DND-41 (cell line): ENCODE measurements around the gene THBS3.
A peak's percentile ranks its signal among the peaks of the same experiment; 100 is the strongest.

ENCODE experiments used
- ATAC-seq: fragments of 200-7000 bp; cut with Tn5 transposase; 3 replicates; pipeline ENCODE4 v1.9.1; 2021; ENCODE audit warnings: low read depth; ENCODE audit not compliant: insufficient read depth
- DNase-seq: peaks from one replicate; pipeline ENCODE4 v3.0.0-alpha.2; 2020
- H2AFZ ChIP-seq: 2 replicates; pipeline ENCODE4 v1.6.0; 2012; ENCODE audit warnings: low read depth, low read length
- H3K27ac ChIP-seq: 2 replicates; pipeline ENCODE4 v1.5.1; 2012; ENCODE audit warnings: low read length, inconsistent platforms
- H3K27me3 ChIP-seq: fragments of 200-600 bp; sonication (generic); 2 replicates; pipeline ENCODE4 v1.6.0; 2012; ENCODE audit warnings: low read length, mild to moderate bottlenecking, inconsistent platforms; ENCODE audit not compliant: insufficient read depth, poor library complexity
- H3K36me3 ChIP-seq: 2 replicates; pipeline ENCODE4 v1.5.1; 2012; ENCODE audit warnings: low read length, inconsistent platforms; ENCODE audit not compliant: insufficient read depth
- H3K4me1 ChIP-seq: 2 replicates; pipeline ENCODE4 v1.5.1; 2012; ENCODE audit warnings: mild to moderate bottlenecking, low read length; ENCODE audit not compliant: insufficient read depth
- H3K4me2 ChIP-seq: 2 replicates; pipeline ENCODE4 v1.6.0; 2012; ENCODE audit warnings: mild to moderate bottlenecking, moderate library complexity, low read length, inconsistent platforms; ENCODE audit not compliant: insufficient read depth
- H3K4me3 ChIP-seq, 2 experiments: fragments of 200-600 bp in 1 of 2; shearing (Covaris generic) in 1 of 2; 2 replicates each; pipeline ENCODE4 v1.5.1; 2012 to 2016; ENCODE audit warnings: inconsistent platforms in 2 of 2, low read length in 2 of 2, mild to moderate bottlenecking in 2 of 2, low read depth in 1 of 2, moderate library complexity in 1 of 2
- H3K79me2 ChIP-seq: 2 replicates; pipeline ENCODE4 v1.6.0; 2012; ENCODE audit warnings: low read length, inconsistent platforms; ENCODE audit not compliant: insufficient read depth
- H3K9ac ChIP-seq: 2 replicates; pipeline ENCODE4 v1.6.0; 2012; ENCODE audit warnings: low read depth, mild to moderate bottlenecking, inconsistent platforms, low read length, moderate library complexity
- H3K9me3 ChIP-seq: 2 replicates; pipeline ENCODE4 v1.5.1; 2012; ENCODE audit warnings: low read length, moderate library complexity, mild to moderate bottlenecking, inconsistent platforms; ENCODE audit not compliant: insufficient read depth, severe bottlenecking
- H4K20me1 ChIP-seq: 2 replicates; pipeline ENCODE4 v1.6.0; 2012; ENCODE audit warnings: low read length; ENCODE audit not compliant: insufficient read depth
- CTCF ChIP-seq: IDR thresholded peaks from 2 replicates; pipeline ENCODE4 v1.5.1; 2012; ENCODE audit warnings: borderline replicate concordance, low read length, moderate library complexity, mild to moderate bottlenecking; ENCODE audit not compliant: poor library complexity, severe bottlenecking; ENCODE audit errors: extremely low read depth
- EZH2 ChIP-seq: IDR thresholded peaks from 3 replicates; pipeline ENCODE4 v1.6.1; 2012; ENCODE audit warnings: borderline replicate concordance, low read depth, mild to moderate bottlenecking, moderate library complexity, low read length, inconsistent platforms; ENCODE audit not compliant: severe bottlenecking

THBS3 gene

GRCh38 chr1:155206891-155207805, 549 bp downstream of the THBS3 start:
- peaks cover 33% of the 10 kb centered on the region for H3K4me1 ChIP-seq
- no peaks in the 10 kb centered on the region for H4K20me1 ChIP-seq
- peaks cover 17% of the 10 kb centered on the region for H3K79me2 ChIP-seq
- H2AFZ ChIP-seq: peak overlapping the region; percentile 51
- DNase-seq (peak; percentile 88), ATAC-seq (peak; percentile 63)
- TF ChIP-seq CTCF (peak; percentile 89), EZH2 (no peak)
- peaks cover 7% of the 10 kb centered on the region for H3K36me3 ChIP-seq
- H3K9me3 ChIP-seq: no peaks in the 10 kb centered on the region
- H3K27me3 ChIP-seq: no peaks in the 10 kb centered on the region
- peak overlapping the region; percentile 51 for H3K4me2 ChIP-seq
- H3K27ac ChIP-seq: peak overlapping the region; percentile 38; the same call in 1 of the 2 replicates
- no peak overlapping the region; a peak in 1 of 4 replicates for H3K4me3 ChIP-seq
- peak overlapping the region; percentile 14; the same call in 1 of the 2 replicates for H3K9ac ChIP-seq

- no peak overlapping the region for H3K4me2 ChIP-seq
Measured at GRCh38 chr1:155205969-155206593, 1.6 kb downstream of the THBS3 start.

GRCh38 chr1:155205035-155205434, 2.7 kb downstream of the THBS3 start:
- no peak overlapping the region for H3K27ac ChIP-seq

More at GRCh38 chr1:155205969-155206593, 1.6 kb downstream of the THBS3 start:
- H3K9me3 ChIP-seq: no peaks in the 10 kb centered on the region
- ATAC-seq (no peak), DNase-seq (no peak)
- H3K9ac ChIP-seq: no peak overlapping the region
- H3K36me3 ChIP-seq: peaks cover 3% of the 10 kb centered on the region
- TF ChIP-seq CTCF (no peak), EZH2 (no peak)
- H3K79me2 ChIP-seq: peaks cover 17% of the 10 kb centered on the region
- H2AFZ ChIP-seq: no peak overlapping the region
- H3K4me3 ChIP-seq: no peak overlapping the region
- H3K27me3 ChIP-seq: no peaks in the 10 kb centered on the region
- no peak overlapping the region for H3K27ac ChIP-seq
- H3K4me1 ChIP-seq: peaks cover 33% of the 10 kb centered on the region
- no peaks in the 10 kb centered on the region for H4K20me1 ChIP-seq

More at GRCh38 chr1:155205035-155205434, 2.7 kb downstream of the THBS3 start:
- no peaks in the 10 kb centered on the region; the same call in 1 of the 2 replicates for H3K36me3 ChIP-seq
- no peak overlapping the region for H3K9ac ChIP-seq
- peaks cover 10% of the 10 kb centered on the region for H3K79me2 ChIP-seq
- DNase-seq (no peak), ATAC-seq (no peak)
- no peak overlapping the region for H2AFZ ChIP-seq
- no peak overlapping the region for H3K4me2 ChIP-seq
- no peaks in the 10 kb centered on the region for H4K20me1 ChIP-seq
- no peak overlapping the region for H3K4me3 ChIP-seq
- TF ChIP-seq EZH2: no peak
- no peak for TF ChIP-seq CTCF
- peaks cover 26% of the 10 kb centered on the region for H3K4me1 ChIP-seq
- H3K9me3 ChIP-seq: no peaks in the 10 kb centered on the region
- H3K27me3 ChIP-seq: no peaks in the 10 kb centered on the region
